NCI-H2196 treated with DMSO at 0.1 percent for 48 hours (cell line): ENCODE data around the gene SLC25A21.
"Not testable (repeated sequence)": the region's sequence is repeated elsewhere in the genome, so short reads cannot be mapped to it uniquely, and the experiment has no call there.

Source experiments
- DNase-seq: peaks from one replicate; lab custom pipeline; 2025; ENCODE audit not compliant: unreplicated experiment; lab: John Stamatoyannopoulos, UW

The SLC25A21 gene

GRCh38 chr14:36896300-36896699 lies 276.1 kb downstream of the SLC25A21 start:
- DNase-seq, result not testable (repeated sequence)

GRCh38 chr14:36884049-36884448 lies 288.4 kb downstream of the SLC25A21 start:
- no peak for DNase-seq

- DNase-seq, result no peak
Observed at GRCh38 chr14:36880276-36880675, 292.1 kb downstream of the SLC25A21 start.

DNA sequence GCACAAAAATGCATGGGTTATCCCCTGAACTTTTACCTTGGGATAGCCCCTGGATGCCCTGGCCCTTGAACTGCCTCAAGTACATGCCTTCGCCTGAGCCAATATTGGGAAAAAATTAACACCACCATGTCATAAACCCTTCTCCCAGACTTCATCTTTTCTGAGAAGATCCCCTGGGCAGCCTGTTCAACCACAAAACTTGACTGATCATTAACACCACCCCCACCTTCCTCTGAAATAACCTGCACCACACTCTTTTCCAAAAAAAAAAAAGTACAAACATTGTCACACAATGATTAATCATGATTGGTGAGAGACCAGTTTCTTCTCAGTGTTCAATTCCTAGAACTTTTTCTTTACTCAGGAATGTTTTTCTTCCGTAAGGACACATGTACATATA lies 292.8 kb downstream of the SLC25A21 start:
- no peak for DNase-seq

GRCh38 chr14:36874396-36875138 lies 297.8 kb downstream of the SLC25A21 start:
- DNase-seq, result no peak

DNA sequence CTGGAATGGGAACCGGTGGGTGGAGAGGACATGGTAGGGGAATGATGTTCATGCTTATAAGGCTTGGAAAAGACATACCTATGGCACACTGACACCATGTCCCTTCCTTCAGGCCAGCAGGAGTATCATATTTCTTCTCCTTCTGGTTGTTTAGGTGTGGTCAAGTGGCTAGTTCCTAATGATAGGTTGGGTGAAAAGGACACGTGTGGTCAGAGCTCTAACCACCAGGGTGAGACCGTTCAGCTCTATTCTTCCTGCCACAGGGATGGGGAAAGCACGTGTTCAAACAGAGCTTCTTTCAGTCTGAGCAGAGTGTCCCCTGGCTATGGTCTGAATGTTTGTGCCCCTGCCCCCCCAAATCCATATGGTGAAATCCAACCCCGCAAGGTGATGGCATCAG lies 301.6 kb downstream of the SLC25A21 start:
- DNase-seq, result no peak

DNA sequence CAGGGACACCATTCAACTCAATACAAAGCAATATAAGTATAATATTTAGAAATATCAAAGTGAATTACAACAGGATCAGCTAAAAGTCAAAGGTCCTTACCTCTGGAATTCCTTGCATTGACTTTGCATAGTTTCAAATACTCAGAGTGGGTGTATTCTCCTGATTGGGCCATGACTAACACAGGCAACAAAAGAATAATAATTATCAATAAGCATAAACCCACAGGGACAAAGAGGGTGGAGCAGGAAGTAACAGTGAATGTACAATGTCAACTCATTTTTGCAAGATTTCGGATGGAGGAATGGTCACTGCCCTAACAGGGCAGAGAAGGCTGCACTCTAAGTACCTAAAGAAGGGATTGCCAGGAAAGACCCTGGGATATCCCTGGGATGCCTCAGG lies 303.3 kb downstream of the SLC25A21 start:
- no peak for DNase-seq

- DNase-seq, result no peak
Observed at GRCh38 chr14:36866867-36867266, 305.5 kb downstream of the SLC25A21 start.

- DNase-seq, result no peak
Observed at GRCh38 chr14:36863271-36863670, 309.1 kb downstream of the SLC25A21 start.

DNA sequence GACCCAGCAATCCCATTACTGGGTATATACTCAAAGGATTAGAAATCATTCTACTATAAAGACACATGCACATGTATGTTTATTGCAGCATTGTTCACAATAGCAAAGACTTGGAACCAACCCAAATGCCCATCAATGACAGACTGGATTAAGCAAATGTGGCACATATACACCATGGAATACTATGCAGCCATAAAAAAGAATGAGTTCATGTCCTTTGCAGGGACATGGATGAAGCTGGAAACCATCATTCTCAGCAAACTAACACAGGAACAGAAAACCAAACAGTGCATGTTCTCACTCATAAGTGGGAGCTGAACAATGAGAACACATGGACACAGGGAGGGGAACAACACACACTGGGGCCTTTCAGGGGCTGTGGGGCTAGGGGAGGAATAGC lies 310.2 kb downstream of the SLC25A21 start:
- not testable (repeated sequence) for DNase-seq

- no peak for DNase-seq
Observed at GRCh38 chr14:36860831-36861230, 311.6 kb downstream of the SLC25A21 start.

- no peak for DNase-seq
Observed at GRCh38 chr14:36859119-36859518, 313.3 kb downstream of the SLC25A21 start.

- DNase-seq, result no peak
Observed at GRCh38 chr14:36857842-36858445, 314.5 kb downstream of the SLC25A21 start.

- peak; percentile 42 for DNase-seq
Observed at GRCh38 chr14:36857136-36857535, 315.3 kb downstream of the SLC25A21 start.

DNA sequence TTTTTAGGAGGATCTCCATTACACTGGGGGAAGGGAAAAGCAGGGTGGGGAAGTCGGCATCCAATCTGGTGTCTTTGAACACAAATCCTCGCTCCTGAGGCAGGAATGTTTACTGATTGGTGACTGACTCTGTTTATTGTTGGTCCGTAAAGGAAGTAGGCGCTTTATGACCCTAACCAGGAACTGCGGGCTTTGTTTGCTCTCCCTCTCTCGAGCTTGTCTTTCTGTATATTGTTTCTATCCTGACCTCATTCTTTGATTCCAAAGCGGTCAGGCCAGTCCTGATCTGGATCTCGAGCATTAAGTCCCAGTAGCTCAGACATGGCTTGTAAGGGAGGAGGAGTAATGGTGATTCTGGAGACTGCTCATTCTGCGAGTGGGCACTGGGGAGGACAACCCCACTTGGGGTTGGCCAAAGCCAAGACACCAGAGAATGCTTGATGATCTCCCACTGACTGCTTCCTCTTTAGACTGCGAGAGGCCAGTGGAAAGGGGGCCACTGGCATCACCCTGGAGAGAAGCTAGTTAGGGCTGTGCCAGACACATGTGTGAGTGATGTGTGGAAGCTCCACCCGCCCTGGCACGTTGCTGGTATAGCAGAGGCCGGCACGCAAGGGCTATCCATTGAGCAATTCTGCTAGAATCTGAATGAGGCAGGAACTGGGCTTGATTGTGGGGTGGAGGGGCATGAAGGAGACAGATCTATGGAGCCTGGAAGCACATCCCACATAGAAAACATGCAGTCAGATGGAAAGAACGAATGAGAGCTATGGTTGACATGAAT lies 316.1 kb downstream of the SLC25A21 start:
- DNase-seq, result peak; percentile 91

DNA sequence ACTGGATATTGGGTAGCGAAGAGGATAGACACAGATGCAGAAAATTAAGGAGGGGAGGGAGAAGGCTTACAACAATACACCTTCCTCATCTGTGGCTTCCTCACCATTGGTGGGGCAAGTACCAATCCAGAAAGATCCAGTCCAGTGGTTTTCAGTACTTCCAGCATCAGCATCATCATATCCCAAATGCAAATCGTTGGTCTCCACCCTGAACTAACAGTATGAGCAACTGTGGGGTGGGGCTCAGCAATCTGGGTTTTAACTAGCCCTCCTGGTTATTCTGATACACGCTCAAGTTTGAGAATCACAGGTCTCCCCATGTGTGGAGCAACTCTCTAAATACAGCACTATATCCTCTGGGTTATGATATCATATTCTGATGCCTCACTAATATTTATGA lies 317.0 kb downstream of the SLC25A21 start:
- DNase-seq, result no peak

DNA sequence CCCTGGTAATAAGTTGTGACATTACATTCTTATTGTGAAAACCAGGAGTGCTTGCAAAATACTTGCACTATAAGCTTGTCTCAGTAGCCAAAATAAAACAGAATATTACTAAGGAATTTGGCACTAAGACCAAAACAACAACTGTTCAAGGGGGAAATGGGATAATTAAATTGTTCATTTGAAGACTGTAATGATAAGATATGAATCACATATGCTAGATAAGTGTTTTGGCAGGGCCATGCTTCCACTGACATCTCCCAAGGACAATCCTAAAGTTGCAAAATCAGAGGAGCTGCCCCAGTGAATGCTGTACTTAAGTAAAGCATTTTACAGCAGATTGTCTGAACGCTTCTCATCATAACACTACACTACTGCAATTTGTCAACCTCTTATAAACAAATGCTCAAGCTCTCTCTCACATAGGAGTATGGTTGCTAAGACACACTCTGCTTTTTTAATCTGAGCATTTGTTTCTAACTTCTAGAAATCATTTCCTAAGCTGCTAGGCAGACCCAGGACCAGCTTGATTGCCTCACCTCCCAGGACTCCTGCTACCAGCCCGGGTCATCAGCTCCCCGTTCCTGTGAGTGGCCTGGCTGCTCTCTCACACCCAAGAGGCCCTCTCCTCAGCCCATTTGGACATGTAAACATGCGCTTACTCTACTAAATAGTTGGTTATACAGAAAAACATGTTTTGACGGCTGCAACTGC lies 319.3 kb downstream of the SLC25A21 start:
- no peak for DNase-seq

GRCh38 chr14:36848213-36848612 lies 324.2 kb downstream of the SLC25A21 start:
- DNase-seq, result no peak

DNA sequence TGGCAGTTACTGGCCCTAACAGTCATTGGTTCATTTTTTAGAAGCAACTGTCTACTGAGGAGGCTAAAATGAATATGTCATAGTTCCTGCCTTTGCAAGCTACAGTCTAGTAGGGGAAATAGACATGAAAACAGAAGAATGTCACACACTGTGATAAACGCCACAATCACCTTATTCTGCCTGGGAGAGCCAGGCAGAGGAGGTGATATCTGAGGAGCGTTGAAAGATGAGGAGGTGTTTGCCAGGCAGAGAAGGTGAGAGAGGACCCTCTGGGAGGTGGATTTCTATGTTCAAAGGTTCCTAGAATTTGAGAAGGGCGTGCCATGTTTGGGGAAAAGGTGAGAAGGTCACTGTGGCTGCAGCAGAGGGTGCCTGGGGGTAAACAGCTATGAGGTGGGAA lies 325.0 kb downstream of the SLC25A21 start:
- no peak for DNase-seq

DNA sequence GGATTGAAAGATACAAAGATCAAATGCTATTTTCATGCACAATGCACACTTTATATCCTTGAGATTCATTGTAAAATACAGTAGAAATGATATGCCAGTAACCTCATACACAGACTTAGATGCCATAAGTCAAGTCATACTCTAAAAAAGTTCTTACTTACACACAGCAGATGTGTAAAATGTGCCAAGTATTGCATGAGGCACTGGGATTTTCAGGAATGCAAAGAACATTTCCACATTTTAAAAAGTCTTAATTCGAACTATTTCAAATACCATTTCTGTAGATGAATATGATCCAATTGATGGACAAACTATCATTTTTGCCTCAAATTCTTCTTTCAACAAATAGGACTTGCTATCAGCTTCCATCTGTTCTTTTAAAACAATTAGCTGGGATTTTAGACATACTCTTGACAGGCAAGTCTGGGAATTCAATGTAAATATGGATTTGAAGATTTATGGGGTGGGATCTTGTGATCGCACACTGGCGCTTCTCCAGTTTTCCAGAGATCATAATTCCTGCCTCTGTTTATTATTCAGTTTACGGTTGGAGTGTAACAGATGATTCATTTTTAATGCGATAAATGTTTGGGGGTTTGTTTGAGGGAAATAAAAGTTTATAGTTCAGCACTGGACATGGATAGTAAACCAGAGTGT lies 326.9 kb downstream of the SLC25A21 start:
- DNase-seq, result no peak
